Large intestine (tissue), 3 donors: ENCODE results near the gene SIRT3. TPM values are rescaled to one million over a fixed set of nuclear protein-coding genes. Genes with fewer than 3 reads are reported as not detected.
A peak's percentile ranks its signal among the peaks of the same experiment; 100 is the strongest.

Source experiments
- DNase-seq, 2 donors: peaks; one replicate each; pipeline versions ENCODE4 v3.0.0 to v3.0.0-alpha.2; 2013
- H3K27ac ChIP-seq: one replicate; pipeline ENCODE4 v1.5.1; 2013; ENCODE audit warnings: low read length
- H3K27me3 ChIP-seq: 2 replicates; pipeline ENCODE4 v1.6.1; 2013; ENCODE audit warnings: low read length; ENCODE audit not compliant: control insufficient read depth, insufficient read depth
- H3K36me3 ChIP-seq: 2 replicates; pipeline ENCODE4 v1.6.1; 2013; ENCODE audit warnings: low read length; ENCODE audit not compliant: control insufficient read depth, insufficient read depth
- H3K4me1 ChIP-seq: one replicate; pipeline ENCODE4 v1.6.1; 2013; ENCODE audit warnings: low read length; ENCODE audit not compliant: control insufficient read depth, insufficient read depth
- H3K4me3 ChIP-seq: one replicate; pipeline ENCODE4 v1.5.1; 2013; ENCODE audit warnings: low read length
- H3K9me3 ChIP-seq: one replicate; pipeline ENCODE4 v1.6.1; 2013; ENCODE audit warnings: mild to moderate bottlenecking, low read depth, low read length, moderate library complexity; ENCODE audit not compliant: control insufficient read depth
- WGBS: methylation state at CpG from one replicate; pipeline ENCODE4 v1.1.5; 2013; ENCODE audit warnings: low lambda C conversion rate; ENCODE audit not compliant: insufficient coverage; 5-methylcytosine and 5-hydroxymethylcytosine counted together
- polyA plus RNA-seq: library from polyadenylated mRNA; unstranded; fragments of 120-200 nt; gene quantifications from one replicate; pipeline ENCODE4 v1.2.1, GENCODE V29; 2013

The SIRT3 gene
- polyA plus RNA-seq, 1 donor, result 44.8 TPM

- no peaks in the 10 kb centered on the region for H3K4me1 ChIP-seq
- 74% methylated on average over 3 of the region's 14 CpGs for WGBS
- H3K36me3 ChIP-seq, result peaks cover 19% of the 10 kb centered on the region
- no peaks in the 10 kb centered on the region for H3K27me3 ChIP-seq
- H3K9me3 ChIP-seq, result no peaks in the 10 kb centered on the region
- no peak overlapping the region for H3K27ac ChIP-seq
- DNase-seq, result no peak
- H3K4me3 ChIP-seq, result no peak overlapping the region
These were observed 21.0 kb upstream of the SIRT3 start for GRCh38 chr11:256952-257737.

- no peak for DNase-seq
- Histone ChIP-seq H3K27me3 (no peaks in the 10 kb centered on the region), H3K4me1 (no peaks in the 10 kb centered on the region), H3K9me3 (no peaks in the 10 kb centered on the region), H3K4me3 (no peak overlapping the region), H3K36me3 (peaks cover 30% of the 10 kb centered on the region), H3K27ac (no peak overlapping the region)
- 100% methylated on average over 2 of the region's 2 CpGs for WGBS
These were observed 19.7 kb upstream of the SIRT3 start for GRCh38 chr11:255816-256215.

GRCh38 chr11:255176-255575, 19.0 kb upstream of the SIRT3 start:
- Histone ChIP-seq H3K36me3 (peaks cover 31% of the 10 kb centered on the region), H3K27ac (no peak overlapping the region), H3K4me3 (no peak overlapping the region), H3K4me1 (no peaks in the 10 kb centered on the region), H3K9me3 (no peaks in the 10 kb centered on the region), H3K27me3 (no peaks in the 10 kb centered on the region)
- DNase-seq, result no peak
- WGBS, result 80% methylated on average over 1 of the region's 3 CpGs

- peaks cover 35% of the 10 kb centered on the region for H3K36me3 ChIP-seq
- no peaks in the 10 kb centered on the region for H3K27me3 ChIP-seq
These were observed 17.7 kb upstream of the SIRT3 start for GRCh38 chr11:253886-254270.

GRCh38 chr11:253160-253885, 17.2 kb upstream of the SIRT3 start:
- no CpG with 5 or more reads among the region's 13 CpGs for WGBS

More at GRCh38 chr11:253886-254270, 17.7 kb upstream of the SIRT3 start:
- Histone ChIP-seq H3K27ac (no peak overlapping the region), H3K4me1 (no peaks in the 10 kb centered on the region), H3K4me3 (no peak overlapping the region), H3K9me3 (no peaks in the 10 kb centered on the region)
- WGBS, result no CpG with 5 or more reads among the region's 5 CpGs
- DNase-seq, result no peak

GRCh38 chr11:252666-253065, 16.5 kb upstream of the SIRT3 start:
- H3K27ac ChIP-seq, result no peak overlapping the region
- H3K4me3 ChIP-seq, result no peak overlapping the region
- H3K36me3 ChIP-seq, result peaks cover 47% of the 10 kb centered on the region
- DNase-seq, result no peak
- H3K27me3 ChIP-seq, result no peaks in the 10 kb centered on the region
- no peaks in the 10 kb centered on the region for H3K9me3 ChIP-seq
- WGBS, result 100% methylated on average over 1 of the region's 8 CpGs
- H3K4me1 ChIP-seq, result no peaks in the 10 kb centered on the region

More at GRCh38 chr11:253160-253885, 17.2 kb upstream of the SIRT3 start:
- H3K4me1 ChIP-seq, result no peaks in the 10 kb centered on the region
- no peak overlapping the region for H3K4me3 ChIP-seq
- no peaks in the 10 kb centered on the region for H3K27me3 ChIP-seq
- H3K27ac ChIP-seq, result no peak overlapping the region
- H3K36me3 ChIP-seq, result peaks cover 40% of the 10 kb centered on the region
- no peaks in the 10 kb centered on the region for H3K9me3 ChIP-seq
- no peak for DNase-seq

GRCh38 chr11:251550-251949, 15.4 kb upstream of the SIRT3 start:
- peaks cover 56% of the 10 kb centered on the region for H3K36me3 ChIP-seq
- H3K27ac ChIP-seq, result no peak overlapping the region
- no peaks in the 10 kb centered on the region for H3K4me1 ChIP-seq
- no peaks in the 10 kb centered on the region for H3K27me3 ChIP-seq
- no CpG with 5 or more reads among the region's 10 CpGs for WGBS
- H3K9me3 ChIP-seq, result no peaks in the 10 kb centered on the region
- no peak overlapping the region for H3K4me3 ChIP-seq
- no peak for DNase-seq

- Histone ChIP-seq H3K27me3 (no peaks in the 10 kb centered on the region), H3K36me3 (peaks cover 62% of the 10 kb centered on the region), H3K27ac (no peak overlapping the region), H3K4me1 (no peaks in the 10 kb centered on the region), H3K9me3 (no peaks in the 10 kb centered on the region), H3K4me3 (no peak overlapping the region)
- peak; percentile 32 to 54 for DNase-seq
- WGBS, result no CpG with 5 or more reads among the region's 10 CpGs
These were observed 14.7 kb upstream of the SIRT3 start for GRCh38 chr11:250740-251299.

- no peak for DNase-seq
- no CpG with 5 or more reads among the region's 5 CpGs for WGBS
- H3K27ac ChIP-seq, result no peak overlapping the region
- no peaks in the 10 kb centered on the region for H3K4me1 ChIP-seq
- peaks cover 67% of the 10 kb centered on the region for H3K36me3 ChIP-seq
- H3K9me3 ChIP-seq, result no peaks in the 10 kb centered on the region
- no peak overlapping the region for H3K4me3 ChIP-seq
- no peaks in the 10 kb centered on the region for H3K27me3 ChIP-seq
These were observed 14.1 kb upstream of the SIRT3 start for GRCh38 chr11:250274-250673.

GRCh38 chr11:249062-249461, 12.9 kb upstream of the SIRT3 start:
- Histone ChIP-seq H3K4me3 (no peak overlapping the region), H3K27ac (no peak overlapping the region), H3K27me3 (no peaks in the 10 kb centered on the region), H3K4me1 (no peaks in the 10 kb centered on the region), H3K9me3 (no peaks in the 10 kb centered on the region), H3K36me3 (peaks cover 76% of the 10 kb centered on the region)
- DNase-seq, result no peak
- WGBS, result 100% methylated on average over 4 of the region's 8 CpGs
